ENCODE measurements around the gene MRTO4.

DNA sequence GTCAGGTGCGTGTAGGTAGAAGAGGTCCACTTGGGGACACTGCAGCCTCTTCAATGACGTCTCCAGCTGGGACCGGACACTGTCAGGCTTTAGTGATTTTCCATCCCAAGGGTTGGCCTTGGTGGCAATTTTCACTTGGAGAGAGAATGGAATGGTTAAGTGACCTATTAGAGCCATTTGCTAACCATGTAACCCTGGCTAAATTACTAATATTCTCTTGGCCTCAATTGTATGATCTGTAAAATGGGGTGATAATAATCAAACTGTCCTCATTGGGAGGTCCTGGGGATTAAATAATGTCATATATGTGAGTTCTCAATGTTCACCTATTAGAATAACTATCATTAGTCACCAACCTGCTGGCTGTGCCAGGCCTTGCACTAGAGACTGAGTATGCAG is 56.9 kb downstream of the MRTO4 start:
- TF ChIP-seq REST (tag by site-specific recombination; IDR thresholded peaks at IDR 0.05) (no peak), CTCF (tag by site-specific recombination; IDR thresholded peaks at IDR 0.05) (no peak), ZFP37 (tag by site-specific recombination; IDR thresholded peaks at IDR 0.05) (no peak), ZBTB20 (tag by site-specific recombination; IDR thresholded peaks at IDR 0.05) (no peak), ZSCAN5A (tag by site-specific recombination; IDR thresholded peaks at IDR 0.05) (no peak), ZNF776 (tag by site-specific recombination; IDR thresholded peaks at IDR 0.05; ENCODE audit: borderline replicate concordance) (no peak), ZNF585B (tag by site-specific recombination; IDR thresholded peaks at IDR 0.05) (no peak), ZNF18 (tag by site-specific recombination; IDR thresholded peaks at IDR 0.05) (no peak), ZNF391 (tag by site-specific recombination; IDR thresholded peaks at IDR 0.05; ENCODE audit: borderline replicate concordance, low read depth) (no peak), ZNF529 (tag by site-specific recombination; IDR thresholded peaks at IDR 0.05; ENCODE audit: insufficient replicate concordance) (no peak)
- TF ChIP-seq, protein P1, sequence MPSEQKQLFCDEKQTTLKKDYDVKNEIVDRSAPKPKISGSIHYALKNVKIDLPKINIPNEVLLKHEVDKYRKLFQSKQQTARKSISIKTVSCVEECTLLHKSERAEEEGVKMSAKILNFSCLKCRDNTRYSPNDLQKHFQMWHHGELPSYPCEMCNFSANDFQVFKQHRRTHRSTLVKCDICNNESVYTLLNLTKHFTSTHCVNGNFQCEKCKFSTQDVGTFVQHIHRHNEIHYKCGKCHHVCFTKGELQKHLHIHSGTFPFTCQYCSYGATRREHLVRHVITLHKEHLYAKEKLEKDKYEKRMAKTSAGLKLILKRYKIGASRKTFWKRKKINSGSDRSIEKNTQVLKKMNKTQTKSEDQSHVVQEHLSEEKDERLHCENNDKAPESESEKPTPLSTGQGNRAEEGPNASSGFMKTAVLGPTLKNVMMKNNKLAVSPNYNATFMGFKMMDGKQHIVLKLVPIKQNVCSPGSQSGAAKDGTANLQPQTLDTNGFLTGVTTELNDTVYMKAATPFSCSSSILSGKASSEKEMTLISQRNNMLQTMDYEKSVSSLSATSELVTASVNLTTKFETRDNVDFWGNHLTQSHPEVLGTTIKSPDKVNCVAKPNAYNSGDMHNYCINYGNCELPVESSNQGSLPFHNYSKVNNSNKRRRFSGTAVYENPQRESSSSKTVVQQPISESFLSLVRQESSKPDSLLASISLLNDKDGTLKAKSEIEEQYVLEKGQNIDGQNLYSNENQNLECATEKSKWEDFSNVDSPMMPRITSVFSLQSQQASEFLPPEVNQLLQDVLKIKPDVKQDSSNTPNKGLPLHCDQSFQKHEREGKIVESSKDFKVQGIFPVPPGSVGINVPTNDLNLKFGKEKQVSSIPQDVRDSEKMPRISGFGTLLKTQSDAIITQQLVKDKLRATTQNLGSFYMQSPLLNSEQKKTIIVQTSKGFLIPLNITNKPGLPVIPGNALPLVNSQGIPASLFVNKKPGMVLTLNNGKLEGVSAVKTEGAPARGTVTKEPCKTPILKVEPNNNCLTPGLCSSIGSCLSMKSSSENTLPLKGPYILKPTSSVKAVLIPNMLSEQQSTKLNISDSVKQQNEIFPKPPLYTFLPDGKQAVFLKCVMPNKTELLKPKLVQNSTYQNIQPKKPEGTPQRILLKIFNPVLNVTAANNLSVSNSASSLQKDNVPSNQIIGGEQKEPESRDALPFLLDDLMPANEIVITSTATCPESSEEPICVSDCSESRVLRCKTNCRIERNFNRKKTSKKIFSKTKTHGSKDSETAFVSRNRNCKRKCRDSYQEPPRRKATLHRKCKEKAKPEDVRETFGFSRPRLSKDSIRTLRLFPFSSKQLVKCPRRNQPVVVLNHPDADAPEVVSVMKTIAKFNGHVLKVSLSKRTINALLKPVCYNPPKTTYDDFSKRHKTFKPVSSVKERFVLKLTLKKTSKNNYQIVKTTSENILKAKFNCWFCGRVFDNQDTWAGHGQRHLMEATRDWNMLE (tag by site-specific recombination; conservative IDR thresholded peaks at IDR 0.05; ENCODE audit: low read depth) = no peak
- TF ChIP-seq, protein P2, sequence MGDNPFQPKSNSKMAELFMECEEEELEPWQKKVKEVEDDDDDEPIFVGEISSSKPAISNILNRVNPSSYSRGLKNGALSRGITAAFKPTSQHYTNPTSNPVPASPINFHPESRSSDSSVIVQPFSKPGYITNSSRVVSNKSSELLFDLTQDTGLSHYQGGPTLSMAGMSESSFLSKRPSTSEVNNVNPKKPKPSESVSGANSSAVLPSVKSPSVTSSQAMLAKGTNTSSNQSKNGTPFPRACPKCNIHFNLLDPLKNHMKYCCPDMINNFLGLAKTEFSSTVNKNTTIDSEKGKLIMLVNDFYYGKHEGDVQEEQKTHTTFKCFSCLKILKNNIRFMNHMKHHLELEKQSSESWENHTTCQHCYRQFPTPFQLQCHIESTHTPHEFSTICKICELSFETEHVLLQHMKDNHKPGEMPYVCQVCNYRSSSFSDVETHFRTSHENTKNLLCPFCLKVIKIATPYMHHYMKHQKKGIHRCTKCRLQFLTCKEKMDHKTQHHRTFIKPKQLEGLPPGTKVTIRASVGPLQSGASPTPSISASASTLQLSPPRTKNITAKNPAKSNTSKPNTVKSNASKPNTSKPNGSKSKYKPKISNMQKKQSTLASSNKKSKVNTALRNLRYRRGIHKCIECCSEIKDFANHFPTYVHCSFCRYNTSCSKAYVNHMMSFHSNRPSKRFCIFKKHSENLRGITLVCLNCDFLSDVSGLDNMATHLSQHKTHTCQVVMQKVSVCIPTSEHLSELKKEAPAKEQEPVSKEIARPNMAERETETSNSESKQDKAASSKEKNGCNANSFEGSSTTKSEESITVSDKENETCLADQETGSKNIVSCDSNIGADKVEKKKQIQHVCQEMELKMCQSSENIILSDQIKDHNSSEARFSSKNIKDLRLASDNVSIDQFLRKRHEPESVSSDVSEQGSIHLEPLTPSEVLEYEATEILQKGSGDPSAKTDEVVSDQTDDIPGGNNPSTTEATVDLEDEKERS (tag by site-specific recombination; IDR thresholded peaks at IDR 0.05) = no peak
- TF ChIP-seq, protein P3, sequence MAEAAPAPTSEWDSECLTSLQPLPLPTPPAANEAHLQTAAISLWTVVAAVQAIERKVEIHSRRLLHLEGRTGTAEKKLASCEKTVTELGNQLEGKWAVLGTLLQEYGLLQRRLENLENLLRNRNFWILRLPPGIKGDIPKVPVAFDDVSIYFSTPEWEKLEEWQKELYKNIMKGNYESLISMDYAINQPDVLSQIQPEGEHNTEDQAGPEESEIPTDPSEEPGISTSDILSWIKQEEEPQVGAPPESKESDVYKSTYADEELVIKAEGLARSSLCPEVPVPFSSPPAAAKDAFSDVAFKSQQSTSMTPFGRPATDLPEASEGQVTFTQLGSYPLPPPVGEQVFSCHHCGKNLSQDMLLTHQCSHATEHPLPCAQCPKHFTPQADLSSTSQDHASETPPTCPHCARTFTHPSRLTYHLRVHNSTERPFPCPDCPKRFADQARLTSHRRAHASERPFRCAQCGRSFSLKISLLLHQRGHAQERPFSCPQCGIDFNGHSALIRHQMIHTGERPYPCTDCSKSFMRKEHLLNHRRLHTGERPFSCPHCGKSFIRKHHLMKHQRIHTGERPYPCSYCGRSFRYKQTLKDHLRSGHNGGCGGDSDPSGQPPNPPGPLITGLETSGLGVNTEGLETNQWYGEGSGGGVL (tag by site-specific recombination; IDR thresholded peaks at IDR 0.05) = no peak

Data from HEK293 (cell line).